HFFc6 (cell line): ENCODE measurements around the gene JCAD. TPM values are rescaled to one million over a fixed set of nuclear protein-coding genes. Genes with fewer than 3 reads are reported as not detected.

Source experiments
- DNase-seq: peaks from one replicate; pipeline ENCODE4 v3.0.0-alpha.2; 2018
- H3K27ac Mint-ChIP-seq: 2 replicates; pipeline ENCODE4 v1.8.0; 2020; ENCODE audit warnings: mild to moderate bottlenecking, mixed read lengths
- H3K27me3 Mint-ChIP-seq: 2 replicates; pipeline ENCODE4 v1.8.0; 2021; ENCODE audit warnings: mild to moderate bottlenecking, moderate library complexity, mixed read lengths; ENCODE audit not compliant: insufficient read depth
- H3K36me3 Mint-ChIP-seq: 2 replicates; pipeline ENCODE4 v1.8.0; 2021; ENCODE audit warnings: low read depth, mixed read lengths
- H3K4me1 Mint-ChIP-seq: 2 replicates; pipeline ENCODE4 v1.8.0; 2020; ENCODE audit warnings: low read depth, mixed read lengths
- H3K4me3 Mint-ChIP-seq: 2 replicates; pipeline ENCODE4 v1.8.0; 2020; ENCODE audit warnings: mild to moderate bottlenecking, moderate library complexity, mixed read lengths
- H3K9me3 Mint-ChIP-seq: 2 replicates; pipeline ENCODE4 v1.8.0; 2020; ENCODE audit warnings: mild to moderate bottlenecking, mixed read lengths
- total RNA-seq, 6 experiments: library from RNA; stranded (reverse); fragmentation: NEBNext Ultra II Directional; extraction: Animal tissue kit (Norgen Biotek cat#: 25700); gene quantifications; 2 replicates in 1 of 6; 3 replicates in 5 of 6; pipeline ENCODE4 v1.2.3, GENCODE V29; 2021
- TF ChIP-seq, protein P1 (sequence below): fragments of 200-600 bp; sonication (generic); IDR thresholded peaks from 2 replicates; pipeline ENCODE4 v1.5.0; 2021; ENCODE audit warnings: antibody characterized with exemption, mild to moderate bottlenecking

JCAD gene
- total RNA-seq, 6 experiments from 2014 or later = 27.7 to 54.4 (median 46.6) TPM

DNA sequence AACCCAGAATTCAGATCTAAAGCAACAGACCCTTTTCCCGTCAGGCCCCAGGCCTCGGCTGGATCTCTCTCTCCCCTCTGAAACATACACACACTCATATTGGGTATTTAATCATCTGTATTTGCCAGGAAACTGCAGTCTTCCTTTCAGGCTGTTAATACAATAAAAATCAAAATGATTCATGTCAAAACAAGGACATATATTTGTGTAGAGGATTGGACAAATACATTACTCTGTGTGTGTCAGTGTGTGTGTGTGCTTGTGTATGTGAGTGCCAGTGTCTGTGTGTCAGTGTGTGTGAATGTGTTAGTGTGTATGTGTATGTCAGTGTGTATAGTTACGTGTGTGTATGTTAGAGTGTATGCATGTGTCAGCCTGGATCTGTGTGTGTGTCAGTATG is 90.8 kb downstream of the JCAD start:
- H3K4me1 Mint-ChIP-seq = no peaks in the 10 kb centered on the region
- H3K27me3 Mint-ChIP-seq = peaks cover 29% of the 10 kb centered on the region

DNA sequence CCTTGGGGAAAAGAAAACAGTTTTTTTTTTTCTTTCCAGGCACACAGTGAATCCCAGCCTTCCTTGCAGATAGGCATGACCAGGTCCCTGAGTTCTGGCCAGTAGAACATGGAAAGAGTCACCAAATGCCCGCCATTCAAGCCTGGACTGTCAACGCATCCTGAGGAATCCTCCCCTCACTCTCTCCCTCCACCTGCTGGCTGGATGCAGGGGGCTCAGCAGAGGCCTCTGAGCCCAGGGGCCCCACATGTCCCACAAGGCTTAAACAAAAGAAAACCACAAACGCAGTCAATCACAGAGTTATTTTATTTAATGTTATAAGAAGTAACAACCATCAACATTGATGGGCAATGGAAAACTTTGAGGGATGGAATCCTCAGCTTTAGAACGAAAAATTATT is 93.1 kb downstream of the JCAD start:
- no peak for DNase-seq
- H3K4me3 Mint-ChIP-seq = no peak overlapping the region
- H3K9me3 Mint-ChIP-seq = no peaks in the 10 kb centered on the region
- TF ChIP-seq, protein P1, sequence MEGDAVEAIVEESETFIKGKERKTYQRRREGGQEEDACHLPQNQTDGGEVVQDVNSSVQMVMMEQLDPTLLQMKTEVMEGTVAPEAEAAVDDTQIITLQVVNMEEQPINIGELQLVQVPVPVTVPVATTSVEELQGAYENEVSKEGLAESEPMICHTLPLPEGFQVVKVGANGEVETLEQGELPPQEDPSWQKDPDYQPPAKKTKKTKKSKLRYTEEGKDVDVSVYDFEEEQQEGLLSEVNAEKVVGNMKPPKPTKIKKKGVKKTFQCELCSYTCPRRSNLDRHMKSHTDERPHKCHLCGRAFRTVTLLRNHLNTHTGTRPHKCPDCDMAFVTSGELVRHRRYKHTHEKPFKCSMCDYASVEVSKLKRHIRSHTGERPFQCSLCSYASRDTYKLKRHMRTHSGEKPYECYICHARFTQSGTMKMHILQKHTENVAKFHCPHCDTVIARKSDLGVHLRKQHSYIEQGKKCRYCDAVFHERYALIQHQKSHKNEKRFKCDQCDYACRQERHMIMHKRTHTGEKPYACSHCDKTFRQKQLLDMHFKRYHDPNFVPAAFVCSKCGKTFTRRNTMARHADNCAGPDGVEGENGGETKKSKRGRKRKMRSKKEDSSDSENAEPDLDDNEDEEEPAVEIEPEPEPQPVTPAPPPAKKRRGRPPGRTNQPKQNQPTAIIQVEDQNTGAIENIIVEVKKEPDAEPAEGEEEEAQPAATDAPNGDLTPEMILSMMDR = no peak
- no peaks in the 10 kb centered on the region for H3K4me1 Mint-ChIP-seq
- no peak overlapping the region for H3K27ac Mint-ChIP-seq
- H3K36me3 Mint-ChIP-seq = no peaks in the 10 kb centered on the region
- H3K27me3 Mint-ChIP-seq = peaks cover 37% of the 10 kb centered on the region

More for the DNA sequence above, 90.8 kb downstream of the JCAD start:
- H3K9me3 Mint-ChIP-seq = no peaks in the 10 kb centered on the region
- no peak overlapping the region for H3K27ac Mint-ChIP-seq
- no peak overlapping the region for H3K4me3 Mint-ChIP-seq
- no peaks in the 10 kb centered on the region for H3K36me3 Mint-ChIP-seq
- TF ChIP-seq, protein P1 = no peak
- no peak for DNase-seq
